H1 (cell line): Measurements from ENCODE around the gene TMEM174. TPM values are rescaled to one million over a fixed set of nuclear protein-coding genes. Genes with fewer than 3 reads are reported as not detected.

Experiments used
- CTCF ChIA-PET: fragments of 300-600 bp; sonication (Branson Sonifier 250); formaldehyde crosslinking; loops from one replicate; lab custom pipeline; 2021; ENCODE audit not compliant: partially characterized antibody; lab: Charles Lee
- POLR2A ChIA-PET: fragments of 300-600 bp; sonication (Branson Sonifier 250); formaldehyde crosslinking; loops from one replicate; lab custom pipeline; 2021; ENCODE audit warnings: inconsistent platforms; ENCODE audit not compliant: partially characterized antibody; lab: Charles Lee
- DNase-seq, 2 experiments: peaks; one replicate each; pipeline versions ENCODE4 v3.0.0 to v3.0.0-alpha.2; 2010 to 2022; ENCODE audit warnings: low spot score in 2 of 2, low read depth in 1 of 2, mixed read lengths in 1 of 2
- FAIRE-seq: peaks from 2 replicates; lab custom pipeline; 2011; peaks lifted over from hg19 to GRCh38; lab: Jason Lieb, UNC
- H2AFZ ChIP-seq: 2 replicates; pipeline ENCODE4 v1.8.1; 2012; ENCODE audit warnings: low read length, inconsistent platforms
- H2AK5ac ChIP-seq: 2 replicates; pipeline ENCODE4 v1.6.1; 2013; ENCODE audit warnings: low read depth, low read length
- H2BK120ac ChIP-seq: replicated peaks from 2 replicates; pipeline ENCODE3; 2013; ENCODE audit warnings: low read depth, low read length, inconsistent platforms
- H2BK12ac ChIP-seq: 2 replicates; pipeline ENCODE4 v1.6.1; 2013; ENCODE audit warnings: low read depth, low read length
- H2BK15ac ChIP-seq: 2 replicates; pipeline ENCODE4 v1.6.1; 2013; ENCODE audit warnings: low read length
- H2BK20ac ChIP-seq: 2 replicates; pipeline ENCODE4 v1.6.1; 2013; ENCODE audit warnings: low read length
- H2BK5ac ChIP-seq: 2 replicates; pipeline ENCODE4 v1.6.1; 2013; ENCODE audit warnings: low read depth, low read length
- H3K14ac ChIP-seq: 2 replicates; pipeline ENCODE4 v1.6.1; 2013; ENCODE audit warnings: inconsistent platforms; ENCODE audit not compliant: insufficient read length
- H3K18ac ChIP-seq: 2 replicates; pipeline ENCODE4 v1.6.1; 2013; ENCODE audit warnings: low read length; ENCODE audit errors: extremely low read depth
- H3K23ac ChIP-seq: 2 replicates; pipeline ENCODE4 v1.6.1; 2013; ENCODE audit warnings: inconsistent platforms; ENCODE audit not compliant: insufficient read length
- H3K23me2 ChIP-seq: 2 replicates; pipeline ENCODE4 v1.6.1; 2013; ENCODE audit warnings: low read depth, low read length
- H3K27ac ChIP-seq: 2 replicates; pipeline ENCODE4 v1.6.1; 2011; ENCODE audit warnings: low read depth, low read length, inconsistent platforms
- H3K27me3 ChIP-seq, 4 experiments: replicated peaks in 1 of 4; 1 replicate in 1 of 4; 2 replicates in 3 of 4; pipeline versions ENCODE4 v1.6.1 to v1.8.1; 2011 to 2013; ENCODE audit warnings: low read length in 3 of 4, mild to moderate bottlenecking in 3 of 4, inconsistent platforms in 2 of 4, mixed read lengths in 2 of 4, moderate library complexity in 1 of 4; ENCODE audit not compliant: control insufficient read depth in 3 of 4, insufficient read depth in 3 of 4; ENCODE audit errors: extremely low read depth in 1 of 4
- H3K36me3 ChIP-seq, 4 experiments: 2 replicates each; pipeline versions ENCODE4 v1.6.1 to v1.8.1; 2011 to 2013; ENCODE audit warnings: mild to moderate bottlenecking in 4 of 4, low read length in 3 of 4, moderate library complexity in 2 of 4, control low read depth in 1 of 4, inconsistent platforms in 1 of 4; ENCODE audit not compliant: insufficient read depth in 4 of 4, control insufficient read depth in 2 of 4
- H3K4ac ChIP-seq: replicated peaks from 2 replicates; pipeline ENCODE3; 2013; ENCODE audit warnings: low read length, low read depth, mixed read lengths, inconsistent platforms; ENCODE audit not compliant: insufficient read length
- H3K4me1 ChIP-seq, 4 experiments: replicated peaks in 1 of 4; 1 replicate in 1 of 4; 2 replicates in 3 of 4; pipeline versions ENCODE4 v1.6.1 to v1.8.1; 2011 to 2013; ENCODE audit warnings: low read length in 3 of 4, inconsistent platforms in 2 of 4, mixed read lengths in 1 of 4; ENCODE audit not compliant: insufficient read depth in 4 of 4, control insufficient read depth in 3 of 4
- H3K4me2 ChIP-seq, 2 experiments: 2 replicates each; pipeline versions ENCODE4 v1.6.1 to v1.8.1; 2011 to 2013; ENCODE audit warnings: low read depth in 2 of 2, low read length in 2 of 2, control low read depth in 1 of 2, inconsistent platforms in 1 of 2, mild to moderate bottlenecking in 1 of 2; ENCODE audit not compliant: insufficient read depth in 1 of 2
- H3K4me3 ChIP-seq, 4 experiments: fragments of 200-600, 300-600 bp in 1 of 4; sonication (generic), shearing (Covaris generic), sonication (Bioruptor Twin) in 1 of 4; 2 replicates each; pipeline versions ENCODE4 v1.5.1 to v1.8.1; 2011 to 2016; ENCODE audit warnings: low read length in 4 of 4, low read depth in 3 of 4, control low read depth in 2 of 4, inconsistent platforms in 2 of 4, mild to moderate bottlenecking in 2 of 4, mixed read lengths in 1 of 4, moderate library complexity in 1 of 4; ENCODE audit not compliant: insufficient read depth in 2 of 4; ENCODE audit errors: extremely low read depth in 1 of 4
- H3K56ac ChIP-seq: replicated peaks from 2 replicates; pipeline ENCODE3; 2013; ENCODE audit warnings: low read depth, mild to moderate bottlenecking, mixed read lengths, low read length, inconsistent platforms; ENCODE audit not compliant: insufficient read length
- H3K79me1 ChIP-seq: 2 replicates; pipeline ENCODE4 v1.6.1; 2013; ENCODE audit warnings: low read depth, low read length, control low read depth
- H3K79me2 ChIP-seq, 2 experiments: 2 replicates each; pipeline versions ENCODE4 v1.6.1 to v1.8.1; 2012 to 2013; ENCODE audit warnings: low read length in 2 of 2, mild to moderate bottlenecking in 2 of 2, inconsistent platforms in 1 of 2; ENCODE audit not compliant: insufficient read depth in 2 of 2, control insufficient read depth in 1 of 2
- H3K9ac ChIP-seq, 4 experiments: replicated peaks in 1 of 4; 1 replicate in 1 of 4; 2 replicates in 3 of 4; pipeline versions ENCODE4 v1.6.1 to v1.8.1; 2011 to 2013; ENCODE audit warnings: low read depth in 3 of 4, low read length in 3 of 4, control low read depth in 2 of 4, mild to moderate bottlenecking in 2 of 4, moderate library complexity in 2 of 4, inconsistent platforms in 1 of 4; ENCODE audit errors: extremely low read depth in 1 of 4
- H3K9me3 ChIP-seq, 2 experiments: 2 replicates each; pipeline versions ENCODE4 v1.6.1 to v1.8.1; 2012 to 2013; ENCODE audit warnings: mild to moderate bottlenecking in 2 of 2, moderate library complexity in 2 of 2, control low read depth in 1 of 2, inconsistent platforms in 1 of 2, low read depth in 1 of 2, low read length in 1 of 2, mixed read lengths in 1 of 2; ENCODE audit not compliant: insufficient read depth in 2 of 2
- H4K20me1 ChIP-seq, 2 experiments: replicated peaks in 1 of 2; 2 replicates each; pipeline versions ENCODE3 to v1.8.1; 2011 to 2013; ENCODE audit warnings: inconsistent platforms in 2 of 2, low read length in 2 of 2, mild to moderate bottlenecking in 1 of 2; ENCODE audit not compliant: insufficient read depth in 2 of 2, control insufficient read depth in 1 of 2
- H4K5ac ChIP-seq: 2 replicates; pipeline ENCODE4 v1.6.1; 2013; ENCODE audit warnings: low read length, low read depth, mixed read lengths, inconsistent platforms; ENCODE audit not compliant: insufficient read length
- H4K8ac ChIP-seq: 2 replicates; pipeline ENCODE4 v1.8.0; 2013; ENCODE audit warnings: mild to moderate bottlenecking, moderate library complexity, low read length, inconsistent platforms; ENCODE audit not compliant: insufficient read depth; ENCODE audit errors: extremely low read depth
- H4K91ac ChIP-seq: replicated peaks from 2 replicates; pipeline ENCODE3; 2013; ENCODE audit warnings: low read length, mixed read lengths, inconsistent platforms; ENCODE audit not compliant: insufficient read length
- ASH2L ChIP-seq: fragments of 200-600, 300-600 bp; sonication (generic); IDR thresholded peaks from one replicate; pipeline ENCODE4 v1.7.1; 2017; ENCODE audit warnings: low read length
- CBX8 ChIP-seq: fragments of 300-800, 300-1000 bp; sonication (generic); IDR thresholded peaks from 2 replicates; pipeline ENCODE4 v1.7.1; 2016; ENCODE audit warnings: low read depth, low read length, borderline replicate concordance
- FOSL1 ChIP-seq: IDR thresholded peaks from 2 replicates; pipeline ENCODE4 v1.6.1; 2011; ENCODE audit warnings: mild to moderate bottlenecking, low read depth, low read length, moderate library complexity; ENCODE audit not compliant: insufficient read depth
- HDAC2 ChIP-seq, 2 experiments: fragments of 300-600 bp in 1 of 2; sonication (generic) in 1 of 2; IDR thresholded peaks; 2 replicates each; pipeline ENCODE4 v1.6.1; 2011 to 2012; ENCODE audit warnings: low read depth in 2 of 2, low read length in 2 of 2, mild to moderate bottlenecking in 2 of 2, moderate library complexity in 2 of 2, borderline replicate concordance in 1 of 2, inconsistent platforms in 1 of 2
- KDM5A ChIP-seq: fragments of 200-600 bp; IDR thresholded peaks from 2 replicates; pipeline ENCODE4 v1.7.1; 2012; ENCODE audit warnings: mild to moderate bottlenecking, low read length, inconsistent platforms, mixed read lengths
- MAFK ChIP-seq: IDR thresholded peaks from 2 replicates; pipeline ENCODE4 v1.6.1; 2012; ENCODE audit warnings: low read depth, mild to moderate bottlenecking, improper control_type of control experiment, low read length
- SP4 ChIP-seq: IDR thresholded peaks from 2 replicates; pipeline ENCODE4 v1.6.1; 2012; ENCODE audit warnings: low read length, inconsistent platforms
- SUZ12 ChIP-seq: fragments of 200-600 bp; sonication (generic); IDR thresholded peaks from 2 replicates; pipeline ENCODE4 v1.6.1; 2012; ENCODE audit warnings: mild to moderate bottlenecking, inconsistent platforms, low read length, moderate library complexity, mixed read lengths
- TBP ChIP-seq: IDR thresholded peaks from 2 replicates; pipeline ENCODE4 v1.6.1; 2011; ENCODE audit warnings: low read depth, low read length, improper control_type of control experiment
- TEAD4 ChIP-seq: IDR thresholded peaks from 2 replicates; pipeline ENCODE4 v1.6.1; 2012; ENCODE audit warnings: low read depth, low read length, inconsistent platforms, mixed read lengths
- WGBS, 2 experiments: shearing (Covaris generic) in 1 of 2; methylation state at CpG; one replicate each; pipeline versions ENCODE4 v1.1.6 to v1.1.7; 2013 to 2015; ENCODE audit warnings: low lambda C conversion rate in 2 of 2, mixed read lengths in 2 of 2, inconsistent platforms in 1 of 2, low coverage in 1 of 2, missing lambda C conversion rate in 1 of 2; ENCODE audit not compliant: insufficient replicate concordance in 2 of 2, insufficient coverage in 1 of 2, insufficient read length in 1 of 2; ENCODE audit errors: extremely low coverage in 1 of 2, missing lambda C conversion rate in 1 of 2; 5-methylcytosine and 5-hydroxymethylcytosine counted together
- polyA plus RNA-seq, 7 experiments: library from polyadenylated mRNA; depleted of rRNA in 3 of 7; stranded (reverse) in 5 of 7; unstranded in 2 of 7; fragments of >200 nt in 5 of 7; fragments of 200-250 nt in 2 of 7; gene quantifications; 1 replicate in 5 of 7; 2 replicates in 1 of 7; 4 replicates in 1 of 7; pipeline versions ENCODE4 v1.2.1 to v1.2.3, GENCODE V29; 2011 to 2013; ENCODE audit warnings: missing spikeins in 2 of 7, mixed read lengths in 2 of 7
- total RNA-seq: library from RNA; stranded (reverse); fragmentation: NEBNext Ultra II Directional; extraction: Animal tissue kit (Norgen Biotek cat#: 25700); gene quantifications from 2 replicates; pipeline ENCODE4 v1.2.1, GENCODE V29; 2021
- TF ChIP-seq, protein P1 (sequence below): IDR thresholded peaks from 2 replicates; pipeline ENCODE4 v1.6.1; 2012; ENCODE audit warnings: low read length, inconsistent platforms

Gene TMEM174
- total and polyA plus RNA-seq, 2 of the 8 experiments (the other 6 are each of a cell fraction or from before 2014, with no cell fraction given), result not detected

DNA sequence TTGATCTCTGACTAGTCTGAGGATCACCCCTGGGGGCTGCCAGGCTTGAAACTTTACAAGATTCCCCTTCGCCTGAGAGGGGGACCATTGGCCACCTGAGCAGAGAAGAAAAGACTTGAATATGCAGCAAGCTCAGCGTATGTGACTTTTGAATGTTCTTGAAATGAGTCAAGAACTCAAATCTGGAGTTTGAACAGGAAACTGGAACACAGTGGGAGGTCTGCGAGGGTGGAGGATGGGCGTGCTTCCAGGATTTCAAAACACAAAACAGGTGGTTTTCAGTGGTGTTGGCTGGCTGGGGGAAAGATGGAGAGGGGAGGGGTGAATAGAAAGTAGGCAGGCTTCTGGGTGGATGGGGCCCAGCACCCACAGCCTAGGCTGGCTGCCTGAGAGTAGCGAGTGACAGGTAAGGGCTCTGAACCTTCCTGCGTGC lies 40.6 kb downstream of the TMEM174 start:
- Histone ChIP-seq H2BK5ac (0 out of 2 replicates have a peak overlapping the region, but pooled peaks have one; percentile 24), H2AFZ (no peak overlapping the region), H3K4ac (no peak overlapping the region), H3K9ac (no peak overlapping the region), H3K4me3 (no peak overlapping the region), H4K8ac (no peak overlapping the region), H3K23ac (no peak overlapping the region), H2BK120ac (no peak overlapping the region), H4K20me1 (no peaks in the 10 kb centered on the region), H3K23me2 (peaks cover 7% of the 10 kb centered on the region), H3K27ac (no peak overlapping the region), H2BK12ac (peak overlapping the region; percentile 84; the same call in 1 of the 2 replicates), H3K79me2 (no peaks in the 10 kb centered on the region), H3K9me3 (no peaks in the 10 kb centered on the region), H2AK5ac (no peak overlapping the region), H2BK15ac (0 out of 2 replicates have a peak overlapping the region, but pooled peaks have one; percentile 92), H4K91ac (no peak overlapping the region), H3K27me3 (peaks cover 15 to 41% (median 38%) of the 10 kb centered on the region in 4 experiments), H2BK20ac (no peak overlapping the region), H3K18ac (no peak overlapping the region), H3K14ac (no peak overlapping the region), H3K4me1 (peaks cover 5 to 23% (median 9%) of the 10 kb centered on the region in 4 experiments), H3K79me1 (no peaks in the 10 kb centered on the region), H3K36me3 (no peaks in the 10 kb centered on the region), H3K4me2 (peak overlapping the region in 1 of 2 experiments; percentile 26; a peak in 1 of 4 replicates), H4K5ac (no peak overlapping the region), H3K56ac (no peak overlapping the region)
- DNase-seq (peak in 1 of 2 experiments; percentile 51), FAIRE-seq (no peak)
- ChIA-PET CTCF (interaction anchor here (1.4 to 5.7 kb wide), 4 partner anchors 11 to 251 kb away, joined by 4 to 68 read pairs (median 45); partner anchors contain the start of gene TMEM174), POLR2A (no interaction called here)
- 54% methylated on average over 6 of the region's 6 CpGs; no CpG with 5 or more reads in 1 of the 2 experiments for WGBS, 2 experiments
- TF ChIP-seq TEAD4, result no peak
- TF ChIP-seq, protein P1, sequence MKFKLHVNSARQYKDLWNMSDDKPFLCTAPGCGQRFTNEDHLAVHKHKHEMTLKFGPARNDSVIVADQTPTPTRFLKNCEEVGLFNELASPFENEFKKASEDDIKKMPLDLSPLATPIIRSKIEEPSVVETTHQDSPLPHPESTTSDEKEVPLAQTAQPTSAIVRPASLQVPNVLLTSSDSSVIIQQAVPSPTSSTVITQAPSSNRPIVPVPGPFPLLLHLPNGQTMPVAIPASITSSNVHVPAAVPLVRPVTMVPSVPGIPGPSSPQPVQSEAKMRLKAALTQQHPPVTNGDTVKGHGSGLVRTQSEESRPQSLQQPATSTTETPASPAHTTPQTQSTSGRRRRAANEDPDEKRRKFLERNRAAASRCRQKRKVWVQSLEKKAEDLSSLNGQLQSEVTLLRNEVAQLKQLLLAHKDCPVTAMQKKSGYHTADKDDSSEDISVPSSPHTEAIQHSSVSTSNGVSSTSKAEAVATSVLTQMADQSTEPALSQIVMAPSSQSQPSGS, result no peak
- no peak for TF ChIP-seq MAFK
- TF ChIP-seq SUZ12, result no peak
- TF ChIP-seq SP4, result no peak
- no peak for TF ChIP-seq KDM5A
- no peak for TF ChIP-seq HDAC2 (IDR thresholded peaks at IDR 0.05; ENCODE audit: borderline replicate concordance in 1 of 2, low read depth in 2 of 2, low read length in 2 of 2)
- no peak for TF ChIP-seq TBP
- no peak for TF ChIP-seq FOSL1
- TF ChIP-seq CBX8, result no peak
- no peak for TF ChIP-seq ASH2L
